Mesendoderm (in vitro differentiated cells): ENCODE results near the gene USP11.

Experiments used
- DNase-seq: peaks from one replicate; pipeline ENCODE4 v3.0.0; 2013
- H2AK5ac ChIP-seq: 2 replicates; pipeline ENCODE4 v1.6.1; 2013; ENCODE audit warnings: low read length, inconsistent platforms
- H2BK120ac ChIP-seq: 2 replicates; pipeline ENCODE4 v1.6.1; 2013; ENCODE audit warnings: low read depth, mild to moderate bottlenecking, low read length, moderate library complexity, mixed read lengths
- H2BK15ac ChIP-seq: replicated peaks from 2 replicates; pipeline ENCODE4 v1.6.1; 2013; ENCODE audit warnings: low read depth, mild to moderate bottlenecking, moderate library complexity
- H2BK5ac ChIP-seq: 2 replicates; pipeline ENCODE4 v1.6.1; 2013; ENCODE audit warnings: low read length, inconsistent platforms
- H3K18ac ChIP-seq: 2 replicates; pipeline ENCODE4 v1.6.1; 2013; ENCODE audit warnings: mild to moderate bottlenecking, low read length, mixed read lengths
- H3K23ac ChIP-seq: one replicate; pipeline ENCODE4 v1.6.1; 2013; ENCODE audit warnings: low read length
- H3K27ac ChIP-seq: 2 replicates; pipeline ENCODE4 v1.5.1; 2013; ENCODE audit warnings: low read depth, mild to moderate bottlenecking, inconsistent platforms, low read length, moderate library complexity
- H3K27me3 ChIP-seq: 2 replicates; pipeline ENCODE4 v1.6.1; 2013; ENCODE audit warnings: low read length, control low read depth, mild to moderate bottlenecking, inconsistent platforms; ENCODE audit not compliant: insufficient read depth, poor library complexity
- H3K36me3 ChIP-seq: 2 replicates; pipeline ENCODE4 v1.6.1; 2013; ENCODE audit warnings: low read length, inconsistent platforms; ENCODE audit not compliant: control insufficient read depth, insufficient read depth
- H3K4ac ChIP-seq: one replicate; pipeline ENCODE4 v1.6.1; 2013; ENCODE audit warnings: low read depth, mild to moderate bottlenecking, low read length, moderate library complexity
- H3K4me1 ChIP-seq: 2 replicates; pipeline ENCODE4 v1.6.1; 2013; ENCODE audit warnings: low read depth, low read length, inconsistent platforms; ENCODE audit not compliant: control insufficient read depth
- H3K4me2 ChIP-seq: 2 replicates; pipeline ENCODE4 v1.6.1; 2013; ENCODE audit warnings: low read length
- H3K4me3 ChIP-seq: 2 replicates; pipeline ENCODE4 v1.5.1; 2013; ENCODE audit warnings: mild to moderate bottlenecking, low read length
- H3K56ac ChIP-seq: one replicate; pipeline ENCODE4 v1.6.1; 2013; ENCODE audit warnings: low read length
- H3K79me1 ChIP-seq: 2 replicates; pipeline ENCODE4 v1.6.1; 2013; ENCODE audit warnings: low read length, inconsistent platforms
- H3K79me2 ChIP-seq: 2 replicates; pipeline ENCODE4 v1.6.1; 2013; ENCODE audit warnings: mild to moderate bottlenecking, low read length; ENCODE audit not compliant: control insufficient read depth, insufficient read depth
- H3K9ac ChIP-seq: 2 replicates; pipeline ENCODE4 v1.6.1; 2013; ENCODE audit warnings: low read length, inconsistent platforms
- H4K5ac ChIP-seq: one replicate; pipeline ENCODE4 v1.6.1; 2013; ENCODE audit warnings: low read length
- H4K8ac ChIP-seq: one replicate; pipeline ENCODE4 v1.6.1; 2013; ENCODE audit warnings: low read depth, mild to moderate bottlenecking, control low read depth, low read length, moderate library complexity
- WGBS: extraction: QIAGEN DNeasy Blood & Tissue Kit; methylation state at CpG from one replicate; pipeline ENCODE4 v1.1.7; 2013; ENCODE audit warnings: low lambda C conversion rate, missing lambda C conversion rate; ENCODE audit not compliant: insufficient coverage; ENCODE audit errors: extremely low coverage; 5-methylcytosine and 5-hydroxymethylcytosine counted together

The USP11 gene

GRCh38 chrX:47239898-47240545 lies 7.2 kb downstream of the USP11 start:
- Histone ChIP-seq H2BK5ac (no peak overlapping the region), H4K5ac (no peak overlapping the region), H3K4me2 (no peak overlapping the region), H3K18ac (no peak overlapping the region), H3K4me1 (no peaks in the 10 kb centered on the region), H4K8ac (no peak overlapping the region), H3K9ac (no peak overlapping the region), H3K79me2 (peaks cover 12% of the 10 kb centered on the region), H3K4me3 (no peak overlapping the region), H3K79me1 (peaks cover 2% of the 10 kb centered on the region), H2AK5ac (no peak overlapping the region), H3K56ac (no peak overlapping the region), H3K36me3 (peaks cover 1% of the 10 kb centered on the region), H2BK120ac (no peak overlapping the region), H3K27me3 (no peaks in the 10 kb centered on the region), H3K27ac (no peak overlapping the region), H2BK15ac (no peak overlapping the region), H3K4ac (no peak overlapping the region), H3K23ac (no peak overlapping the region)
- no peak for DNase-seq
- WGBS, result no CpG with 5 or more reads among the region's 12 CpGs

- H2BK15ac ChIP-seq, result no peak overlapping the region
- H3K4ac ChIP-seq, result no peak overlapping the region
- H3K9ac ChIP-seq, result no peak overlapping the region
- H3K27ac ChIP-seq, result no peak overlapping the region
- no peak overlapping the region for H3K18ac ChIP-seq
- H3K79me1 ChIP-seq, result peaks cover 2% of the 10 kb centered on the region
- no peak overlapping the region for H3K23ac ChIP-seq
- no peak overlapping the region for H2BK120ac ChIP-seq
- no CpG with 5 or more reads among the region's 7 CpGs for WGBS
- no peaks in the 10 kb centered on the region for H3K4me1 ChIP-seq
- H3K36me3 ChIP-seq, result peaks cover 1% of the 10 kb centered on the region
- no peaks in the 10 kb centered on the region for H3K27me3 ChIP-seq
- H4K5ac ChIP-seq, result no peak overlapping the region
- peaks cover 8% of the 10 kb centered on the region for H3K79me2 ChIP-seq
- no peak overlapping the region for H2BK5ac ChIP-seq
- H3K4me2 ChIP-seq, result no peak overlapping the region
- DNase-seq, result no peak
- H2AK5ac ChIP-seq, result no peak overlapping the region
- no peak overlapping the region for H4K8ac ChIP-seq
- no peak overlapping the region for H3K4me3 ChIP-seq
- H3K56ac ChIP-seq, result no peak overlapping the region
Observed at GRCh38 chrX:47240619-47241018, 7.8 kb downstream of the USP11 start.

- no peak for DNase-seq
- Histone ChIP-seq H4K5ac (no peak overlapping the region), H3K79me2 (peaks cover 2% of the 10 kb centered on the region), H3K23ac (no peak overlapping the region), H3K9ac (no peak overlapping the region), H3K18ac (no peak overlapping the region), H3K4me1 (no peaks in the 10 kb centered on the region), H3K36me3 (peaks cover 1% of the 10 kb centered on the region), H3K4me3 (no peak overlapping the region), H2BK120ac (no peak overlapping the region), H3K27me3 (no peaks in the 10 kb centered on the region), H3K4me2 (no peak overlapping the region), H3K4ac (no peak overlapping the region), H3K27ac (no peak overlapping the region), H2BK15ac (no peak overlapping the region), H4K8ac (no peak overlapping the region), H2AK5ac (no peak overlapping the region), H2BK5ac (no peak overlapping the region), H3K56ac (no peak overlapping the region), H3K79me1 (peaks cover 2% of the 10 kb centered on the region)
- WGBS, result no CpG with 5 or more reads among the region's 18 CpGs
Observed at GRCh38 chrX:47241201-47242011, 8.6 kb downstream of the USP11 start.

- no peak overlapping the region for H3K4me3 ChIP-seq
- no peak overlapping the region for H2BK5ac ChIP-seq
Observed at GRCh38 chrX:47242321-47242720, 9.5 kb downstream of the USP11 start.

GRCh38 chrX:47243351-47243750 lies 10.5 kb downstream of the USP11 start:
- no CpG with 5 or more reads among the region's 14 CpGs for WGBS
- H3K4me1 ChIP-seq, result no peaks in the 10 kb centered on the region

More at GRCh38 chrX:47242321-47242720, 9.5 kb downstream of the USP11 start:
- no peak overlapping the region for H3K56ac ChIP-seq
- no peaks in the 10 kb centered on the region for H3K4me1 ChIP-seq
- no peak overlapping the region for H2AK5ac ChIP-seq
- H4K5ac ChIP-seq, result no peak overlapping the region
- peaks cover 2% of the 10 kb centered on the region for H3K79me1 ChIP-seq
- H2BK15ac ChIP-seq, result no peak overlapping the region
- H3K79me2 ChIP-seq, result peaks cover under 1% of the 10 kb centered on the region
- no peak overlapping the region for H3K4me2 ChIP-seq
- no peak overlapping the region for H4K8ac ChIP-seq
- no peak overlapping the region for H3K4ac ChIP-seq
- no peak overlapping the region for H2BK120ac ChIP-seq
- H3K36me3 ChIP-seq, result peaks cover 1% of the 10 kb centered on the region
- no peak overlapping the region for H3K18ac ChIP-seq
- no peak for DNase-seq
- no peaks in the 10 kb centered on the region for H3K27me3 ChIP-seq
- H3K23ac ChIP-seq, result no peak overlapping the region
- no CpG with 5 or more reads among the region's 10 CpGs for WGBS
- H3K27ac ChIP-seq, result no peak overlapping the region
- H3K9ac ChIP-seq, result no peak overlapping the region

More at GRCh38 chrX:47243351-47243750, 10.5 kb downstream of the USP11 start:
- Histone ChIP-seq H3K79me2 (no peaks in the 10 kb centered on the region), H2BK5ac (no peak overlapping the region), H3K27me3 (no peaks in the 10 kb centered on the region), H3K4me2 (no peak overlapping the region), H3K23ac (no peak overlapping the region), H3K4me3 (no peak overlapping the region), H3K36me3 (peaks cover 1% of the 10 kb centered on the region), H4K8ac (no peak overlapping the region), H3K18ac (no peak overlapping the region), H2AK5ac (no peak overlapping the region), H4K5ac (no peak overlapping the region), H3K4ac (no peak overlapping the region), H3K9ac (no peak overlapping the region), H2BK120ac (no peak overlapping the region), H3K27ac (no peak overlapping the region), H2BK15ac (no peak overlapping the region), H3K79me1 (peaks cover 2% of the 10 kb centered on the region), H3K56ac (no peak overlapping the region)
- no peak for DNase-seq
